ENCODE measurements around the gene PPARG. TPM values are rescaled to one million over a fixed set of nuclear protein-coding genes. Genes with fewer than 3 reads are reported as not detected.

Gene PPARG
- total and polyA plus RNA-seq, 2 experiments from 2014 or later, result 0.15 to 0.42 TPM

- H3K36me3 Mint-ChIP-seq (ENCODE audit: low read depth), result no peaks in the 10 kb centered on the region
- H3K4me1 Mint-ChIP-seq, result no peaks in the 10 kb centered on the region
- Histone ChIP-seq H3K4me3 (no peak overlapping the region), H3K27me3 (ENCODE audit: insufficient read depth) (no peaks in the 10 kb centered on the region), H4K20me1 (replicated peaks; ENCODE audit: insufficient read depth) (no peaks in the 10 kb centered on the region), H3K27ac (ENCODE audit: low read depth) (no peak overlapping the region), H3K36me3 (ENCODE audit: insufficient read depth) (no peaks in the 10 kb centered on the region), H2AFZ (no peak overlapping the region), H3K4me1 (ENCODE audit: insufficient read depth) (no peaks in the 10 kb centered on the region), H3F3A (replicated peaks; ENCODE audit: low read depth) (no peaks in the 10 kb centered on the region), H3K79me2 (replicated peaks; ENCODE audit: insufficient read depth) (no peaks in the 10 kb centered on the region), H3K9me2 (ENCODE audit: insufficient read depth) (no peaks in the 10 kb centered on the region), H3K4me2 (no peak overlapping the region)
- H3K27me3 Mint-ChIP-seq (ENCODE audit: insufficient read depth, low read depth, poor library complexity), result no peaks in the 10 kb centered on the region
- H3K9me3 Mint-ChIP-seq, result no peaks in the 10 kb centered on the region
- TF ChIP-seq CTCF (conservative IDR thresholded peaks at IDR 0.05; ENCODE audit: low read depth in 2 of 2), result no peak
- TF ChIP-seq POLR2AphosphoS5 (IDR thresholded peaks at IDR 0.05; ENCODE audit: low read depth), result no peak
- no peak for TF ChIP-seq NANOG (IDR thresholded peaks at IDR 0.05; ENCODE audit: borderline replicate concordance)
- TF ChIP-seq ZNF331 (CRISPR knock-in tag; IDR thresholded peaks at IDR 0.05; ENCODE audit: low read depth), result no peak
- no peak for TF ChIP-seq JUNB (IDR thresholded peaks at IDR 0.05; ENCODE audit: unreplicated experiment)
- TF ChIP-seq EZH2phosphoT487 (IDR thresholded peaks at IDR 0.05; ENCODE audit: unreplicated experiment), result no peak
- no peak for TF ChIP-seq REST (IDR thresholded peaks at IDR 0.05; ENCODE audit: unreplicated experiment)
- no peak for TF ChIP-seq ZNF114 (CRISPR knock-in tag; IDR thresholded peaks at IDR 0.05)
- TF ChIP-seq STAT1 (IDR thresholded peaks at IDR 0.05; ENCODE audit: unreplicated experiment), result no peak
- no peak for TF ChIP-seq ETS1 (IDR thresholded peaks at IDR 0.05)
- TF ChIP-seq ZNF462 (CRISPR knock-in tag; IDR thresholded peaks at IDR 0.05), result no peak
- no peak for TF ChIP-seq EZH2 (IDR thresholded peaks at IDR 0.05; ENCODE audit: low read depth, unreplicated experiment)
- no peak for TF ChIP-seq CREB1 (CRISPR knock-in tag; IDR thresholded peaks at IDR 0.05; ENCODE audit: low read depth)
- no peak overlapping the region for H3K4me3 Mint-ChIP-seq
- no peak overlapping the region for H3K27ac Mint-ChIP-seq
- no peak for DNase-seq (ENCODE audit: low spot score)
- no peak for ATAC-seq
Observed at GRCh38 chr3:12301513-12301912, 12.6 kb downstream of the PPARG start.
